Hepatocyte (in vitro differentiated cells): ENCODE results near the gene RAPGEFL1. TPM values are rescaled to one million over a fixed set of nuclear protein-coding genes. Genes with fewer than 3 reads are reported as not detected.

Source experiments
- DNase-seq: peaks from one replicate; pipeline ENCODE4 v3.0.0-alpha.2; 2016; ENCODE audit warnings: low spot score
- H2AFZ ChIP-seq: fragments of 200-600 bp; sonication (generic); 2 replicates; pipeline ENCODE4 v1.6.0; 2016; ENCODE audit warnings: antibody characterized with exemption, mild to moderate bottlenecking
- H3K27ac ChIP-seq: fragments of 200-600 bp; sonication (generic); 2 replicates; pipeline ENCODE4 v1.5.1; 2016; ENCODE audit warnings: mild to moderate bottlenecking
- H3K27me3 ChIP-seq: fragments of 200-600 bp; sonication (generic); 2 replicates; pipeline ENCODE4 v1.6.1; 2016
- H3K36me3 ChIP-seq: fragments of 200-600 bp; sonication (generic); replicated peaks from 2 replicates; pipeline ENCODE4 v1.5.1; 2016; ENCODE audit warnings: low read depth; ENCODE audit not compliant: insufficient read depth
- H3K4me1 ChIP-seq: fragments of 200-600 bp; sonication (generic); 2 replicates; pipeline ENCODE4 v1.5.1; 2016; ENCODE audit warnings: mild to moderate bottlenecking, moderate library complexity; ENCODE audit not compliant: insufficient read depth
- H3K4me2 ChIP-seq: fragments of 200-600 bp; sonication (generic); 2 replicates; pipeline ENCODE4 v1.6.0; 2016
- H3K4me3 ChIP-seq: fragments of 200-600 bp; sonication (generic); 2 replicates; pipeline ENCODE4 v1.5.1; 2016; ENCODE audit warnings: mild to moderate bottlenecking
- H3K79me2 ChIP-seq: fragments of 200-600 bp; sonication (generic); 2 replicates; pipeline ENCODE4 v1.6.0; 2017; ENCODE audit warnings: mild to moderate bottlenecking
- H3K9me2 ChIP-seq: fragments of 200-600 bp; sonication (generic); replicated peaks from 2 replicates; pipeline ENCODE4 v1.6.0; 2017; ENCODE audit warnings: mild to moderate bottlenecking; ENCODE audit not compliant: insufficient read depth
- H3K9me3 ChIP-seq: fragments of 200-600 bp; sonication (generic); 2 replicates; pipeline ENCODE4 v1.5.1; 2016; ENCODE audit warnings: low read depth, mild to moderate bottlenecking
- H4K20me1 ChIP-seq: fragments of 200-600 bp; sonication (generic); 2 replicates; pipeline ENCODE4 v1.6.0; 2016; ENCODE audit warnings: mild to moderate bottlenecking; ENCODE audit not compliant: insufficient read depth, poor library complexity, severe bottlenecking
- CTCF ChIP-seq: fragments of 200-600 bp; sonication (generic); IDR thresholded peaks from 2 replicates; pipeline ENCODE4 v1.5.1; 2016; ENCODE audit warnings: antibody characterized with exemption, mild to moderate bottlenecking; ENCODE audit not compliant: poor library complexity
- EZH2 ChIP-seq: fragments of 200-600 bp; sonication (generic); IDR thresholded peaks from 2 replicates; pipeline ENCODE4 v1.6.1; 2016; ENCODE audit warnings: antibody characterized with exemption, mild to moderate bottlenecking, borderline replicate concordance
- EZH2phosphoT487 ChIP-seq: fragments of 200-600 bp; sonication (generic); IDR thresholded peaks from one replicate; pipeline ENCODE4 v1.6.1; 2018; ENCODE audit warnings: antibody characterized with exemption, mild to moderate bottlenecking, low read depth, moderate library complexity; ENCODE audit not compliant: unreplicated experiment, severe bottlenecking
- WGBS: methylation state at CpG from one replicate; pipeline ENCODE4 v1.1.6; 2016; ENCODE audit warnings: low lambda C conversion rate; ENCODE audit errors: missing lambda C conversion rate; 5-methylcytosine and 5-hydroxymethylcytosine counted together
- polyA plus RNA-seq: library from polyadenylated mRNA; unstranded; fragments of >200 nt; fragmentation: Nextera tagmentation; extraction: Ambion mirVana; gene quantifications from 2 replicates; pipeline ENCODE4 v1.2.1, GENCODE V29; 2016
- total RNA-seq: library from RNA; depleted of rRNA; stranded (reverse); fragments of >200 nt; gene quantifications from 2 replicates; pipeline ENCODE4 v1.2.3, GENCODE V29; 2014

Gene RAPGEFL1
- total and polyA plus RNA-seq, 2 experiments from 2014 or later = 4.2 to 4.9 TPM

DNA sequence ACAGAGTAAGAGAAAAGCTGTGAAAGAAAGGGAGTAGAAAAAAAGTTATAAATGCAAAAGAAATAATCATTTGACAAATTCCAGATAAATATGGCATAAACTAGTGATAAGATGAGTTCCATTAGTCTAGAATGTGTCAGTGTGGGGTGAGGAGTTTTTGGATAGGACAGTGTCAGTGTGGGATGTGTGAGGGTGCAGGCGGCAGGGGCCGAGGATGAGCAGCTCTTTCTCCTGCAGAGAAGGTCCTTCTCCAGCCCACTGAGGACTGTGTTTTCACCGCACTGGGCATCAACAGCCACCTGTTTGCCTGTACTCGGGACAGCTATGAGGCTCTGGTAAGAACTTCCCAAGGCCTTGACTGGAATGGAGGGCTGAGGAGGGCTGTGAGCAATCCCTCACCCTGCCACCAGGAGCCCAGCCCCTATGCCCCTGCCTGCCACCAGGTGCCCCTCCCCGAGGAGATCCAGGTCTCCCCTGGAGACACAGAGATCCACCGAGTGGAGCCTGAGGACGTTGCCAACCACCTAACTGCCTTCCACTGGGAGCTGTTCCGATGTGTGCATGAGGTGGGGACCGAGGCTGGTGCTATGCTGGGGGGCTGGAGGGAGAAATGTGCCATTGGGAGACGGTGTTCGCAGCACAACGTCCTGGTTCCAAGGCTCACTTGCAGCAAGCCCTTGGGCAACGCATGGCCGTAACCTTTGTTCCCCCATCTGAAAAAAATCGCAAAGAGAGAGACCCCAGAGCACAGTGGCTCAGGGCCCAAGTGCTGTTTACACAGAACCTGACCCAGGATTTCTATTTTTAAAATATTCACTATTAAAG is 13.1 kb downstream of the RAPGEFL1 start:
- Histone ChIP-seq H3K9me2 (no peaks in the 10 kb centered on the region), H3K27ac (no peak overlapping the region), H2AFZ (no peak overlapping the region), H3K4me2 (peak overlapping the region; percentile 97), H3K27me3 (no peaks in the 10 kb centered on the region), H4K20me1 (no peaks in the 10 kb centered on the region), H3K36me3 (no peaks in the 10 kb centered on the region), H3K79me2 (no peaks in the 10 kb centered on the region), H3K4me1 (peaks cover 6% of the 10 kb centered on the region), H3K9me3 (no peaks in the 10 kb centered on the region), H3K4me3 (no peak overlapping the region)
- 65% methylated on average over 15 of the region's 15 CpGs for WGBS
- TF ChIP-seq CTCF = peak; percentile 6
- TF ChIP-seq EZH2phosphoT487 = no peak
- DNase-seq = no peak

- Histone ChIP-seq H4K20me1 (no peaks in the 10 kb centered on the region), H3K9me3 (no peaks in the 10 kb centered on the region), H3K4me1 (peaks cover 6% of the 10 kb centered on the region), H3K4me3 (peak overlapping the region; percentile 73), H3K36me3 (no peaks in the 10 kb centered on the region), H2AFZ (peak overlapping the region; percentile 82), H3K27ac (no peak overlapping the region), H3K27me3 (no peaks in the 10 kb centered on the region), H3K79me2 (no peaks in the 10 kb centered on the region), H3K4me2 (peak overlapping the region; percentile 97), H3K9me2 (no peaks in the 10 kb centered on the region)
- TF ChIP-seq CTCF = peak; percentile 83
- TF ChIP-seq EZH2phosphoT487 = no peak
- WGBS = 4% methylated on average over 27 of the region's 60 CpGs
- peak; percentile 85 for DNase-seq
Observed at GRCh38 chr17:40191237-40192208, 14.3 kb downstream of the RAPGEFL1 start.

GRCh38 chr17:40192961-40193360 is 15.7 kb downstream of the RAPGEFL1 start:
- 97% methylated on average over 2 of the region's 2 CpGs for WGBS
- Histone ChIP-seq H3K27me3 (no peaks in the 10 kb centered on the region), H3K4me3 (no peak overlapping the region), H4K20me1 (no peaks in the 10 kb centered on the region), H3K79me2 (no peaks in the 10 kb centered on the region), H2AFZ (no peak overlapping the region), H3K4me1 (peaks cover 6% of the 10 kb centered on the region), H3K36me3 (no peaks in the 10 kb centered on the region), H3K27ac (no peak overlapping the region), H3K9me3 (no peaks in the 10 kb centered on the region), H3K9me2 (no peaks in the 10 kb centered on the region), H3K4me2 (no peak overlapping the region)
- no peak for DNase-seq
- TF ChIP-seq EZH2phosphoT487 (no peak), CTCF (no peak), EZH2 (no peak)
